Measurements from ENCODE around the gene ADAMTS17.
"Not testable (repeated sequence)": the region's sequence is repeated elsewhere in the genome, so short reads cannot be mapped to it uniquely, and the experiment has no call there.

Gene ADAMTS17

GRCh38 chr15:100093211-100094126, 248.3 kb downstream of the ADAMTS17 start:
- H3K9me3 ChIP-seq (ENCODE audit: low read length): no peaks in the 10 kb centered on the region
- H3K36me3 ChIP-seq (ENCODE audit: insufficient read depth, low read length): no peaks in the 10 kb centered on the region
- no peaks in the 10 kb centered on the region for H3K4me1 ChIP-seq (ENCODE audit: insufficient read depth, low read length)
- no peaks in the 10 kb centered on the region for H3K27me3 ChIP-seq (ENCODE audit: control insufficient read depth in 1 of 2, insufficient read depth in 2 of 2, low read length in 2 of 2)
- no peak overlapping the region for H3K4me3 ChIP-seq (ENCODE audit: low read depth in 1 of 2, low read length in 2 of 2)
- no peak overlapping the region for H3K27ac ChIP-seq (ENCODE audit: low read depth, low read length)
- no peak overlapping the region for H3K9ac ChIP-seq (ENCODE audit: low read length)

- no peaks in the 10 kb centered on the region for H3K27me3 ChIP-seq (ENCODE audit: control insufficient read depth in 1 of 2, insufficient read depth in 2 of 2, low read length in 2 of 2)
- H3K27ac ChIP-seq (ENCODE audit: low read depth, low read length): no peak overlapping the region
- H3K9ac ChIP-seq (ENCODE audit: low read length): no peak overlapping the region
- no peaks in the 10 kb centered on the region for H3K4me1 ChIP-seq (ENCODE audit: insufficient read depth, low read length)
- H3K9me3 ChIP-seq (ENCODE audit: low read length): no peaks in the 10 kb centered on the region
- H3K36me3 ChIP-seq (ENCODE audit: insufficient read depth, low read length): no peaks in the 10 kb centered on the region
- H3K4me3 ChIP-seq (ENCODE audit: low read depth in 1 of 2, low read length in 2 of 2): no peak overlapping the region
These were observed 249.7 kb downstream of the ADAMTS17 start for GRCh38 chr15:100092034-100092433.

GRCh38 chr15:100090411-100090810, 251.4 kb downstream of the ADAMTS17 start:
- H3K27me3 ChIP-seq (ENCODE audit: control insufficient read depth in 1 of 2, insufficient read depth in 2 of 2, low read length in 2 of 2): no peaks in the 10 kb centered on the region
- H3K9ac ChIP-seq (ENCODE audit: low read length): no peak overlapping the region
- no peaks in the 10 kb centered on the region for H3K9me3 ChIP-seq (ENCODE audit: low read length)
- H3K4me3 ChIP-seq (ENCODE audit: low read depth in 1 of 2, low read length in 2 of 2): no peak overlapping the region
- no peak overlapping the region for H3K27ac ChIP-seq (ENCODE audit: low read depth, low read length)
- no peaks in the 10 kb centered on the region for H3K36me3 ChIP-seq (ENCODE audit: insufficient read depth, low read length)
- H3K4me1 ChIP-seq (ENCODE audit: insufficient read depth, low read length): no peaks in the 10 kb centered on the region

GRCh38 chr15:100084042-100084821, 257.5 kb downstream of the ADAMTS17 start:
- H3K4me3 ChIP-seq (ENCODE audit: low read depth in 1 of 2, low read length in 2 of 2); H3K4me1 ChIP-seq (ENCODE audit: insufficient read depth, low read length); H3K27me3 ChIP-seq (ENCODE audit: control insufficient read depth in 1 of 2, insufficient read depth in 2 of 2, low read length in 2 of 2); H3K9me3 ChIP-seq (ENCODE audit: low read length); H3K27ac ChIP-seq (ENCODE audit: low read depth, low read length); H3K9ac ChIP-seq (ENCODE audit: low read length); H3K36me3 ChIP-seq (ENCODE audit: insufficient read depth, low read length): not testable (repeated sequence)

DNA sequence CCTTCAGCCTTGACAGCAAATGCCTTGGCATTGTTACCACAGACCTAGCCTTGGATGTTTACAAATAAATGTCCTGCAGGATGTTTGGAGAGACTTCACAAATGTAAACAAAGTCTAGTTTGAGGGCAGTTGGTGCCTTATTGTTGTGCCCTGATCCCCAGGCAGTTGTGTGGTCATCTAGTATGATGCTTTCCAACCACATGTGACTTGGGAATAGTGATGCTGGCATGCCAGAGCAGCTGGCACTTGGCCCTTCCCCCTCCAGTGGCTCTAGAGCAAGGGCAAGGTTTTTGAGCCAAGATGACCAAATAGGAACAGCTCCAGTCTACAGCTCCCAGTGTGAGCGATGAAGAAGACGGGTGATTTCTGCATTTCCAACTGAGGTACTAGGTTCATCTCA, 258.2 kb downstream of the ADAMTS17 start:
- no peaks in the 10 kb centered on the region for H3K9me3 ChIP-seq (ENCODE audit: low read length)
- H3K27ac ChIP-seq (ENCODE audit: low read depth, low read length): no peak overlapping the region
- no peaks in the 10 kb centered on the region for H3K36me3 ChIP-seq (ENCODE audit: insufficient read depth, low read length)
- H3K27me3 ChIP-seq (ENCODE audit: control insufficient read depth in 1 of 2, insufficient read depth in 2 of 2, low read length in 2 of 2): no peaks in the 10 kb centered on the region
- H3K4me3 ChIP-seq (ENCODE audit: low read depth in 1 of 2, low read length in 2 of 2): no peak overlapping the region
- H3K4me1 ChIP-seq (ENCODE audit: insufficient read depth, low read length): no peaks in the 10 kb centered on the region
- H3K9ac ChIP-seq (ENCODE audit: low read length): no peak overlapping the region

GRCh38 chr15:100082761-100083402, 258.9 kb downstream of the ADAMTS17 start:
- Histone ChIP-seq H3K9ac (ENCODE audit: low read length) (no peak overlapping the region), H3K27ac (ENCODE audit: low read depth, low read length) (no peak overlapping the region), H3K27me3 (ENCODE audit: control insufficient read depth in 1 of 2, insufficient read depth in 2 of 2, low read length in 2 of 2) (no peaks in the 10 kb centered on the region), H3K9me3 (ENCODE audit: low read length) (no peaks in the 10 kb centered on the region), H3K4me1 (ENCODE audit: insufficient read depth, low read length) (no peaks in the 10 kb centered on the region), H3K4me3 (ENCODE audit: low read depth in 1 of 2, low read length in 2 of 2) (no peak overlapping the region), H3K36me3 (ENCODE audit: insufficient read depth, low read length) (no peaks in the 10 kb centered on the region)

GRCh38 chr15:100081454-100081853, 260.3 kb downstream of the ADAMTS17 start:
- Histone ChIP-seq H3K36me3 (ENCODE audit: insufficient read depth, low read length) (no peaks in the 10 kb centered on the region), H3K27me3 (ENCODE audit: control insufficient read depth in 1 of 2, insufficient read depth in 2 of 2, low read length in 2 of 2) (no peaks in the 10 kb centered on the region), H3K4me3 (ENCODE audit: low read depth in 1 of 2, low read length in 2 of 2) (no peak overlapping the region), H3K27ac (ENCODE audit: low read depth, low read length) (no peak overlapping the region), H3K9me3 (ENCODE audit: low read length) (no peaks in the 10 kb centered on the region), H3K9ac (ENCODE audit: low read length) (no peak overlapping the region), H3K4me1 (ENCODE audit: insufficient read depth, low read length) (no peaks in the 10 kb centered on the region)

- Histone ChIP-seq H3K4me1 (ENCODE audit: insufficient read depth, low read length) (no peaks in the 10 kb centered on the region), H3K27ac (ENCODE audit: low read depth, low read length) (no peak overlapping the region), H3K27me3 (ENCODE audit: control insufficient read depth in 1 of 2, insufficient read depth in 2 of 2, low read length in 2 of 2) (no peaks in the 10 kb centered on the region), H3K9ac (ENCODE audit: low read length) (no peak overlapping the region), H3K9me3 (ENCODE audit: low read length) (no peaks in the 10 kb centered on the region), H3K4me3 (ENCODE audit: low read depth in 1 of 2, low read length in 2 of 2) (no peak overlapping the region), H3K36me3 (ENCODE audit: insufficient read depth, low read length) (no peaks in the 10 kb centered on the region)
These were observed 263.1 kb downstream of the ADAMTS17 start for GRCh38 chr15:100078511-100079220.

DNA sequence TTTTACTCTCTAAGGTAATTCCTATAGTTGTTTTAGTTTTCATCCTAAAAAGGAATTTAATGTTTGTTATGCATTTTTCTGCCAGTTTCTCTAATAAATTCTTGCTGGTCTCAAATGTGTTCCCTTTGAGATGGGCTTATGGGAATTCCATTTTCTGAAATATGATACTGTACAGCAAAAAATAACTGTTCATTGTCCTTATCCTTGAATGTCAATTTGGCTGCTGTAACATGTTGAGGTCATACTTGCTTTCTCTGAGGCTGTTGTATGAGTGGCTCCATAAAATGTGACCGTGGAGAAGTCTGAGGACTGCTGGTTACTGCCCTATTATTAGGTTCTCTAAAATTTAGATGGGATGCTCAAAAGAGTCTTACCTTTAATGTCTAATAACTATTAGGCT, 266.5 kb downstream of the ADAMTS17 start:
- Histone ChIP-seq H3K4me3 (ENCODE audit: low read depth in 1 of 2, low read length in 2 of 2) (no peak overlapping the region), H3K36me3 (ENCODE audit: insufficient read depth, low read length) (no peaks in the 10 kb centered on the region)

DNA sequence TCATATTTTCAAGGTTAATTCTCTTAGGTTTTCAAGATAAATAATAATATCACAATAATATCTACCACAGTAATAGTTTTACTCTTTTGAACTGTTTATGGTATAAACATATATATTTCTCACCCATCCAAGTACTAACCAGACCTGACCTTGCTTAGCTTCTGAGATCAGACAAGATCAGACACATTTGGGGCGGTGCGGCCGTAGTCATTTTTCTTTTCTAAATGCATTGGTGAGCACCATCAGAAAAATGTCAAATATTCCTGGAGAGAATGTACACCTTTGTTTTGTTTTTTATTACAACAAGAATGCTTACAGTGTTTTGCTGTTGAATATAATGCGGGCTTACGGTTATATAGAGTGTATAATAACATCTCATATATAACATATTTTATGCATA, 267.8 kb downstream of the ADAMTS17 start:
- Histone ChIP-seq H3K9ac (ENCODE audit: low read length) (no peak overlapping the region), H3K9me3 (ENCODE audit: low read length) (no peaks in the 10 kb centered on the region), H3K4me3 (ENCODE audit: low read depth in 1 of 2, low read length in 2 of 2) (no peak overlapping the region), H3K27me3 (ENCODE audit: control insufficient read depth in 1 of 2, insufficient read depth in 2 of 2, low read length in 2 of 2) (no peaks in the 10 kb centered on the region), H3K27ac (ENCODE audit: low read depth, low read length) (no peak overlapping the region), H3K4me1 (ENCODE audit: insufficient read depth, low read length) (no peaks in the 10 kb centered on the region), H3K36me3 (ENCODE audit: insufficient read depth, low read length) (no peaks in the 10 kb centered on the region)

More for the DNA sequence above, 266.5 kb downstream of the ADAMTS17 start:
- Histone ChIP-seq H3K9me3 (ENCODE audit: low read length) (no peaks in the 10 kb centered on the region), H3K9ac (ENCODE audit: low read length) (no peak overlapping the region), H3K4me1 (ENCODE audit: insufficient read depth, low read length) (no peaks in the 10 kb centered on the region), H3K27me3 (ENCODE audit: control insufficient read depth in 1 of 2, insufficient read depth in 2 of 2, low read length in 2 of 2) (no peaks in the 10 kb centered on the region), H3K27ac (ENCODE audit: low read depth, low read length) (no peak overlapping the region)
